Mucosa of stomach (tissue), 1 donor: ENCODE data around the gene ARAP1.

ENCODE experiments used
- H3K27me3 ChIP-seq: one replicate; pipeline ENCODE4 v1.7.0; 2013; ENCODE audit warnings: mild to moderate bottlenecking, low read length; ENCODE audit not compliant: control insufficient read depth, insufficient read depth
- H3K36me3 ChIP-seq: one replicate; pipeline ENCODE4 v1.7.0; 2013; ENCODE audit warnings: low read length; ENCODE audit not compliant: control insufficient read depth, insufficient read depth
- H3K4me1 ChIP-seq: one replicate; pipeline ENCODE4 v1.7.0; 2013; ENCODE audit warnings: mild to moderate bottlenecking, low read length; ENCODE audit not compliant: control insufficient read depth, insufficient read depth
- H3K4me3 ChIP-seq: one replicate; pipeline ENCODE4 v1.7.0; 2013; ENCODE audit warnings: low read length
- H3K9ac ChIP-seq: one replicate; pipeline ENCODE4 v1.7.0; 2013; ENCODE audit warnings: mild to moderate bottlenecking, low read length, moderate library complexity
- H3K9me3 ChIP-seq: one replicate; pipeline ENCODE4 v1.7.0; 2013; ENCODE audit warnings: mild to moderate bottlenecking, low read length, moderate library complexity; ENCODE audit not compliant: control insufficient read depth
- donor health status: Pancreatic carcinoma.

ARAP1 gene

DNA sequence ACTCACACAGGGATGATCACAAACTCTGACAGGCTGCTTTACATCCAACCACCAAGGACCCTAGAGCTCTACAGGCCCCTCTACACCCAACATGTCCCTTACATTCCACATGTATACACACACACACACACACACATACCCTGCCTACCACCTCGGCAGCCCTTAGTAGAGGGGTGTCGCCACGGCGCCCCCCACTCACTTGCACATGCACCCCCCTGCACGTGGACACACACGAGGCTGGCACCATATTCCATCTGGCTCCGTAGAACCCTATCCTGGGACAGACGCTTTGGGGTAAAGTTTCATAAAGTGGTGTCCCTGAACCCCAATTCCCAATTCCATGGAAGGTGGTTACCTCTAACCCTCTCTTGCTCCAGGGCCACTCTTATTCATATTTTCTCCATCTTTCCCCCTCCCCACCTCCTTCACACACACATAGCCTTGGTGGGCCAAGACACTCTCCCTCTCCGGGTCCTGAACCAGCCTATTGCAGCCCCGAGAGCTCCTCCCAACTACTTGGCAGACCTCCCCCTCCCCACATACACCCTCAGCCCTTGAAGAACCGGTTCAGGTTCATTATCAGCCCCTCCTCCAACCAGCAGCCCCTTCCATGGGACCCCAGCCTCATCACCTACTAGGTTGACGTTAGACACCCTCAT, 78.8 kb downstream of the ARAP1 start:
- H3K9me3 ChIP-seq, result no peaks in the 10 kb centered on the region
- no peaks in the 10 kb centered on the region for H3K4me1 ChIP-seq
- H3K4me3 ChIP-seq, result no peak overlapping the region
- H3K27me3 ChIP-seq, result peaks cover 75% of the 10 kb centered on the region
- H3K9ac ChIP-seq, result no peak overlapping the region
- no peaks in the 10 kb centered on the region for H3K36me3 ChIP-seq

- Histone ChIP-seq H3K27me3 (peaks cover 68% of the 10 kb centered on the region), H3K4me3 (no peak overlapping the region), H3K9me3 (no peaks in the 10 kb centered on the region), H3K9ac (no peak overlapping the region), H3K36me3 (no peaks in the 10 kb centered on the region), H3K4me1 (no peaks in the 10 kb centered on the region)
These were observed 79.5 kb downstream of the ARAP1 start for GRCh38 chr11:72672597-72673238.

- no peak overlapping the region for H3K9ac ChIP-seq
- peaks cover 56% of the 10 kb centered on the region for H3K27me3 ChIP-seq
- no peaks in the 10 kb centered on the region for H3K36me3 ChIP-seq
- H3K4me3 ChIP-seq, result no peak overlapping the region
- no peaks in the 10 kb centered on the region for H3K4me1 ChIP-seq
- H3K9me3 ChIP-seq, result no peaks in the 10 kb centered on the region
These were observed 80.8 kb downstream of the ARAP1 start for GRCh38 chr11:72671152-72672099.

GRCh38 chr11:72670041-72670440, 82.2 kb downstream of the ARAP1 start:
- no peaks in the 10 kb centered on the region for H3K9me3 ChIP-seq
- H3K36me3 ChIP-seq, result no peaks in the 10 kb centered on the region
- no peak overlapping the region for H3K9ac ChIP-seq
- no peaks in the 10 kb centered on the region for H3K4me1 ChIP-seq
- H3K4me3 ChIP-seq, result no peak overlapping the region
- peaks cover 42% of the 10 kb centered on the region for H3K27me3 ChIP-seq

DNA sequence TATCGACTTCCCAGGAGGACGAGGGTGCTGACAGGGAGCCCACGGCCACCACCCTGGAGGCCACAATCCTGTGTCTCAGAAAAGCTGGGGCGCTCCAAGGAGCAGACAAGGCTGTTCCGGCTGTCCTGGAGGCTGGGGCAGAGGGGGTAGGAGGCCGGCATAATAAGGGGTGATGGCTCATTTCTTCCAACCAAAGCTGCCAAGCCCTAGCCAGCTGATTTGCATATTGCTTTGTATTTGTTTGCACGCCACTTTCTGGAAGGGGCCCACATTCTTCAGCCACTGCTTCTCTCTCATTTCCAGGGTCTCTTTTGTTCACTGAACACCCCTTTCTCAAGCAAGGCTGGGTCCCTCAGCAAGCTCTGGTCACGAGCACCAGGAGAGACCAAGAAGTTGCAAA, 82.7 kb downstream of the ARAP1 start:
- Histone ChIP-seq H3K9ac (no peak overlapping the region), H3K9me3 (no peaks in the 10 kb centered on the region), H3K4me3 (no peak overlapping the region), H3K4me1 (no peaks in the 10 kb centered on the region), H3K36me3 (no peaks in the 10 kb centered on the region), H3K27me3 (peaks cover 37% of the 10 kb centered on the region)

DNA sequence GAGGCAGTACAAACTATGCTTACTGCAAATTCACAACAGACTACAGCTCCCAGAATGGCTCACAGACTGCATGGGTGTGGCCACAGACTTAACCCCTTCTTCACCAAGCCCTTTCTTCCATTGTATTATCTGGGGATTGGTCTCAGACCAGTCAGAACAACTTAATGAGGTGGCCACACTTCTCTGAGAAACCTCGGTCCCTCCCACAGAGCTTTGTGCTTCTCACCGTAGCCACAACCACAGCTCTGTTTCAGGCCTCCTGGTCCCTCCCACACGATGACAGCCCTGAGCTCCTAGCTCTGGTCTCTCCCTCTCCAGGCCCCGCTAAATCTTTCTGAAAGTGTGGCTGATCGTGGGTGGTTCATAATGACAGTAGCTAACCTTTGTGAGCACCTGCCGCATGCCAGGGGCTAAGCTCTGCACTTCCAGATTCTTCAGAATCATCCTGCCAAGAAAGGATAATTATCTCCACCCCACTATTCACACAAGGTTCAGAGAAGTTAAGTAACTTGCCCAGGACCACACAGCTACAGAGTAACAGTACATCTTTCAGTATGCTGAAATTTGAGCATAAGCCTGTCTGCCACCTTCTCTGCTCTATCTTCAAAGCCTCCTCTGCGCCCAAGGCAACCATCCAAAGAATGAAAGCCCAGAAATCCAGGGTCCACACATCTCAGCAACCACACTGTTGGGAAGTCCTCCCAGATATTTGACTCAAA, 83.4 kb downstream of the ARAP1 start:
- H3K36me3 ChIP-seq, result no peaks in the 10 kb centered on the region

DNA sequence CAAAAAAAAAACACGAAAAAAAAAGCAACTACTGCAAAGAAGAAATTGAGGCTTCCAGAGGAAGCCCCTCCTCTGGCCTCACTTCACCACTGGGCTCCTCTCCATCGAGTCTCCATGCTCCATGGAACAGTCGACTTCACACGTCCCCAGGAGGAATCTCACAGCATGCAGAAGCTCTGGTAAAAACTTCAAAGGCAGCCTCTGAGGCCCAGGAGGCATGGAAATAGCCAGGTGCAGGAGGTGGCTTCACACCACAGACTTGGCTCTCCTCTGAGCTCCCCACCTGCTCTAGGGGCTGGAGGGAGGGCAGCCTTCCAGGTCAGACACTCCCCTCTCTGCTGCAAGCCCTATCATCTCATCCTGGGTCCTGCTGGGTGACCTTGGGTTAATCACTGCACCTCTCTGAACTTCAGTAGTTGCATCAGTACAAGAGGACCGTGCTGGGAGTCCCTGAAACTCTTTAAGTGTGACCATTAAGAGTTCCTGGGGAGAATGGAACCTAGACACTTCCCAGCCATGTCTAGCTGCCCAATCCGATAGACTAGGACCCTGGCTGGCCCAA, 86.2 kb downstream of the ARAP1 start:
- Histone ChIP-seq H3K27me3 (peaks cover 11% of the 10 kb centered on the region), H3K9me3 (no peaks in the 10 kb centered on the region), H3K4me1 (no peaks in the 10 kb centered on the region), H3K9ac (no peak overlapping the region), H3K4me3 (no peak overlapping the region), H3K36me3 (no peaks in the 10 kb centered on the region)

More for the DNA sequence above, 83.4 kb downstream of the ARAP1 start:
- Histone ChIP-seq H3K9ac (no peak overlapping the region), H3K27me3 (peaks cover 29% of the 10 kb centered on the region), H3K4me1 (no peaks in the 10 kb centered on the region), H3K4me3 (no peak overlapping the region), H3K9me3 (no peaks in the 10 kb centered on the region)

DNA sequence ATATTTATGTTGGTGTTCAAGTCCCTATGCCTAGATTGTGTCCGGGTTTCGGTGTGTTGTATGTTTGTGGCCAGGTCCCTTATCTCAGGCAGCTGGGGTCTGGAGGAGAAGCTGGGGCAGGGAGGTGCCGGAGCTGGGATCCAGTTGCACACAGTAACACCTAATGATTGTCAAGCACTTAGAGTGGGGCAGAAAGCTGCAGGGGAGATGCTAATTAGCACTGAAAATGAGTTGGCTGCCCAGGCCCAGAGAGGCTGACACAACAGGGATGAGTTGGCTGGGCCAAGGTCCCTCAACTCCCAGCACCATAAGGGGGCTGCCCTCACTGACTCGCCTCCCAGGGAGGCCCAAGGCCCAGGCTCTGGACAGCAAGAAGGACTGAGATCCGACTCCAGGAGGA, 90.2 kb downstream of the ARAP1 start:
- peaks cover 5% of the 10 kb centered on the region for H3K27me3 ChIP-seq
- no peaks in the 10 kb centered on the region for H3K4me1 ChIP-seq
- no peak overlapping the region for H3K9ac ChIP-seq
- no peak overlapping the region for H3K4me3 ChIP-seq
- no peaks in the 10 kb centered on the region for H3K9me3 ChIP-seq
- H3K36me3 ChIP-seq, result no peaks in the 10 kb centered on the region

- Histone ChIP-seq H3K27me3 (peaks cover 5% of the 10 kb centered on the region), H3K9me3 (no peaks in the 10 kb centered on the region), H3K9ac (no peak overlapping the region), H3K4me3 (no peak overlapping the region), H3K36me3 (no peaks in the 10 kb centered on the region), H3K4me1 (no peaks in the 10 kb centered on the region)
These were observed 90.7 kb downstream of the ARAP1 start for GRCh38 chr11:72661486-72661885.

GRCh38 chr11:72658989-72659640, 93.1 kb downstream of the ARAP1 start:
- no peaks in the 10 kb centered on the region for H3K36me3 ChIP-seq
- no peak overlapping the region for H3K4me3 ChIP-seq
- H3K27me3 ChIP-seq, result peaks cover 5% of the 10 kb centered on the region
- no peaks in the 10 kb centered on the region for H3K9me3 ChIP-seq
- no peaks in the 10 kb centered on the region for H3K4me1 ChIP-seq
- H3K9ac ChIP-seq, result no peak overlapping the region

DNA sequence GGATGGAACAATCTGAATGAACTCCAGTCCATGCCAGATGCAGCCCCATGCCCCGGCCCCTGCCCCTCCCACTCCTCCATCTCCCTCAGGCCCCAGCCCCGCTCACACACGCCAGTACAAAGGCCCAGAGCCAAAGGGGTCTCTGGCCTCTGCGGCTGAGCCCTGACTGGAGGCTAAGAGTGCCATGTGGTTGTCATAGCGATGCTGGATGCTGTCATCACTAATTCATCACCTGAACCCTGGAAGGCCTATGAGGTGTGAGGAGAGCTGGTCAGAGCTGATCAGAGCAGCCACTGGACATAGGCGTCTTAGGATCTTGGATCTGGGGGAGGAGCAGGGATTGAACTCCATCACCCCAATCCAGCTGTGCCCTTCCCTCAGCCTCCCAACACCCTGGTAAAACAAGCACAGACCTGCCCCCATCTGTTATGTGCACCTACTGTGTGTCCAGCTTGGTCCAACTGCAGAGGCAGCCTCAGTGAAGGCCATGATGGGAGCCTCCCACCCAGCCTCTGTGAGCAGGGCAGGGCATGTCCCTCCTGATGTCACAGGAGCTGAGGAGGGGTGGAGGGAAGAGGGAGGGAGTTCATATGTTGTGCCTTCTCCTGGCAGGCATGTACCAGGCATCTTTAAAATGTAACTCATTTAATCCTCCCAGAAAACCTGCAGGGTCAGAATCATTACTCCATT, 94.7 kb downstream of the ARAP1 start:
- H3K4me3 ChIP-seq, result no peak overlapping the region
- H3K9ac ChIP-seq, result no peak overlapping the region
- no peaks in the 10 kb centered on the region for H3K9me3 ChIP-seq
- no peaks in the 10 kb centered on the region for H3K36me3 ChIP-seq
- no peaks in the 10 kb centered on the region for H3K4me1 ChIP-seq
- peaks cover 5% of the 10 kb centered on the region for H3K27me3 ChIP-seq
